Measurements from ENCODE around the gene RPS6KL1. TPM values are rescaled to one million over a fixed set of nuclear protein-coding genes. Genes with fewer than 3 reads are reported as not detected.
A peak's percentile ranks its signal among the peaks of the same experiment; 100 is the strongest.

Gene RPS6KL1
- total RNA-seq, 1 experiment from 2014 or later = 8.8 TPM

GRCh38 chr14:74959596-74960180 lies 36.6 kb upstream of the RPS6KL1 start:
- intact Hi-C loops (cut with micrococcal nuclease) = no loop called here
- Mint-ChIP-seq H3K4me3 (ENCODE audit: unreplicated experiment) (no peak overlapping the region), H3K27ac (ENCODE audit: low read depth, unreplicated experiment) (no peak overlapping the region), H3K36me3 (ENCODE audit: insufficient read depth, unreplicated experiment) (peaks cover 7% of the 10 kb centered on the region), H3K4me1 (ENCODE audit: insufficient read depth, unreplicated experiment) (peaks cover 12% of the 10 kb centered on the region), H3K27me3 (ENCODE audit: insufficient read depth, unreplicated experiment) (no peaks in the 10 kb centered on the region), H3K9me3 (ENCODE audit: unreplicated experiment) (no peaks in the 10 kb centered on the region)
- DNase-seq (ENCODE audit: unreplicated experiment) = peak; percentile 38
- POLR2A ChIA-PET = interaction anchor here (0.6 to 0.7 kb wide), 2 partner anchors 77 to 342 kb away, joined by 3 to 4 read pairs; no protein-coding TSS in a partner anchor
- CTCF ChIA-PET = interaction anchor here (0.7 to 1.3 kb wide), 3 partner anchors 9 to 601 kb away, joined by 3 read pairs; no protein-coding TSS in a partner anchor
- no peak for TF ChIP-seq CTCF (IDR thresholded peaks at IDR 0.05; ENCODE audit: unreplicated experiment)
- BruUV-seq (replicated peaks) = no TSS peak

DNA sequence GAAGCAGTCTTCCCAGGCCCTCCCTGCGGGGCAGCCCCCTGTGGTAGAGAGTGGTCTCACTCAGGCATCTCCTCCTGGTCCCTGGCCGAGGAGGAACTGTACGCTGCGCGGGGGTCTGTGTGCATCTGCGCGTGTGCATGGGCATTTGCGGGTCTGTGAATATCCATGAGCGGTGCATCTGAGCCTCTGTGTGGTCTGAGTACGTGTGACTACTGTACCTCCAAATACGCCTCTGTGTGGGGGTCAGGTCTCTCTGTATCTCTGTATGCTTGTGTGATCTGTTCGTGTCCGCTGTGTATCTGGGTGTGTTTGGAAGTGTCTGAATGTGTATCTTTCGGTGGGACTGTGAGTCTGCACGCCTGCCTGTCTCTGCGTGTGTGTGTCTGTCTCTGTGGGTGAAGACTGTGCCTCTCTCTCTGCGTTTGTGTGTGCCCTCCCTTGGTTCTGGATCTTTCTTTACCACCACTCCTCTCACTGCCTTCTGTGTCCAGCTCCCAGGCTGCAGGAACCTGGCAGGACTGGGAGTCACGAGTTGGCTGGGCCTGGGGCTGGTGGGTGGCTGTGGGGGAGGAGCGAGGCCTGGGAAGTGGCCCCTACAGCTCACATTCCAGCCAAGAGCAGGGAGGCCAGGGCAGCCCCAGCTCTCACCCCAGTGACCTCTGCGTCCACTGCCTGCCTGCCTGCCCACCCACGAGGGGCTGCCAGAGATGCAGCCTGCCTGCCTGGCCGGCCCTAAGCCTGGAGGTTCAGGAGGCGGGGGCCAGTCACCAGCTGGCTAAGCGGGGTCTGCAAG lies 33.4 kb upstream of the RPS6KL1 start:
- Mint-ChIP-seq H3K4me1 (ENCODE audit: insufficient read depth, unreplicated experiment) (peaks cover 6% of the 10 kb centered on the region), H3K27ac (ENCODE audit: low read depth, unreplicated experiment) (no peak overlapping the region), H3K4me3 (ENCODE audit: unreplicated experiment) (peak overlapping the region; percentile 2), H3K36me3 (ENCODE audit: insufficient read depth, unreplicated experiment) (peaks cover 7% of the 10 kb centered on the region), H3K27me3 (ENCODE audit: insufficient read depth, unreplicated experiment) (no peaks in the 10 kb centered on the region), H3K9me3 (ENCODE audit: unreplicated experiment) (no peaks in the 10 kb centered on the region)
- BruUV-seq (replicated peaks) = no TSS peak
- ChIA-PET POLR2A (interaction anchor here (1.2 kb wide), 1 partner anchor 93 kb away, joined by 4 read pairs; no protein-coding TSS in a partner anchor), CTCF (interaction anchor here (1.3 kb wide), 1 partner anchor 10 kb away, joined by 4 read pairs; no protein-coding TSS in a partner anchor)
- DNase-seq (ENCODE audit: unreplicated experiment) = no peak
- no peak for TF ChIP-seq CTCF (IDR thresholded peaks at IDR 0.05; ENCODE audit: unreplicated experiment)
- intact Hi-C loops (cut with micrococcal nuclease) = no loop called here

- ChIA-PET CTCF (interaction anchor here (0.6 kb wide), 1 partner anchor 77 kb away, joined by 4 read pairs; no protein-coding TSS in a partner anchor), POLR2A (interaction anchor here (1.2 kb wide), 1 partner anchor 94 kb away, joined by 4 read pairs; no protein-coding TSS in a partner anchor)
- TF ChIP-seq CTCF (IDR thresholded peaks at IDR 0.05; ENCODE audit: unreplicated experiment) = no peak
- Mint-ChIP-seq H3K27ac (ENCODE audit: low read depth, unreplicated experiment) (no peak overlapping the region), H3K9me3 (ENCODE audit: unreplicated experiment) (no peaks in the 10 kb centered on the region), H3K27me3 (ENCODE audit: insufficient read depth, unreplicated experiment) (no peaks in the 10 kb centered on the region), H3K4me1 (ENCODE audit: insufficient read depth, unreplicated experiment) (peaks cover 6% of the 10 kb centered on the region), H3K36me3 (ENCODE audit: insufficient read depth, unreplicated experiment) (peaks cover 7% of the 10 kb centered on the region), H3K4me3 (ENCODE audit: unreplicated experiment) (peak overlapping the region; percentile 2)
- no TSS peak for BruUV-seq (replicated peaks)
- no peak for DNase-seq (ENCODE audit: unreplicated experiment)
- intact Hi-C loops (cut with micrococcal nuclease) = no loop called here
Measured at GRCh38 chr14:74956027-74956279, 32.9 kb upstream of the RPS6KL1 start.

DNA sequence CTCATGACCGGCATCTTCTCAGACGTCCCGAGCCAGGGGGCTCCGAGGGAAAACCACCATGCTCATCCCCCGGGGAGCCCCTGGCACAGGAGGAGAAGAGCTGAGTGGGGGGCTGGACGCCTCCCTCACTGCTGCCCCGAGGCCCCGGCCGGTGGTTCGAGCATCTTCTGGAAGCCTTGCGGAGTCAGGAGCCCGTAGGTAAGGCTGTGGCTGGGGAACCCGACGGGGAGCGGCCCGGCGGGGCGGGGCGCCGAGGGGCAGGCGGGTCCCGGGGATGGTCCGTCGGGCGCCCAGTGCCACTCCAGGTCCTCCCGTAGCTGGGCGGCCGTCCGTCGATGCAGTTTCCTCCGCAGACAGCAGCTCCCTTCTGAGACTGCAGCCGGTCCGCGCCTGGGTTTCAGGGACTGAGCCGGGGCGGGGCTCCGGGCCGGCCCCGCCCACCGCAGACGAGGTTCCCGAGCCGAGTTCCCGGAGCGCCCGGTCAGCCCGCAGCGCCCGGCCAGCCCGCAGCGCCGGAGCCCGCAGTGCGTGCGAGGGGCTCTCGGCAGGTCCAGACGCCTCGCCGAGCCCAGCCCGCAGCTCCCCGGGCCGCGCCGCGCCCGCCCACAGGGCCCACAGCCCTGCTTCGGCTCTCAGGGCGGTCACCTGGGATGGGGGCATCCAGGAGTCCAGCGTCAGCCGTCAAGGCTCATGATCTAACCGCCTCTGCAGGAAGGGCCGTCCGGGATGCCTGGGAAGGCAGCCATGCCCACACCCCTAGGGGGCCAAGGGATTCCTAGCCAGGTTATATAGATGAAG lies 32.4 kb upstream of the RPS6KL1 start, which contains the start of gene PGF:
TSS of gene PGF (minus strand) at position 369 of the 798 bp plus-strand sequence. CDS start at position 14, 355 bp downstream.
- no peaks in the 10 kb centered on the region for H3K9me3 Mint-ChIP-seq (ENCODE audit: unreplicated experiment)
- peak; percentile 51 for DNase-seq (ENCODE audit: unreplicated experiment)
- H3K27ac Mint-ChIP-seq (ENCODE audit: low read depth, unreplicated experiment) = no peak within 1 kb of the TSS
- ChIA-PET CTCF (interaction anchor here (0.6 to 1.2 kb wide), 4 partner anchors 11 to 91 kb away, joined by 3 to 4 read pairs (median 3); no protein-coding TSS in a partner anchor), POLR2A (interaction anchor here (0.8 to 1.2 kb wide), 2 partner anchors 9 to 94 kb away, joined by 3 to 4 read pairs; no protein-coding TSS in a partner anchor)
- BruUV-seq (replicated peaks) = no TSS peak
- no peaks in the 10 kb centered on the region for H3K27me3 Mint-ChIP-seq (ENCODE audit: insufficient read depth, unreplicated experiment)
- intact Hi-C loops (cut with micrococcal nuclease) = no loop called here
- peak within 1 kb of the TSS; percentile 25 for H3K4me3 Mint-ChIP-seq (ENCODE audit: unreplicated experiment)
- no peak for TF ChIP-seq CTCF (IDR thresholded peaks at IDR 0.05; ENCODE audit: unreplicated experiment)
- H3K4me1 Mint-ChIP-seq (ENCODE audit: insufficient read depth, unreplicated experiment) = peaks cover 6% of the 10 kb centered on the region
- H3K36me3 Mint-ChIP-seq (ENCODE audit: insufficient read depth, unreplicated experiment) = peaks cover 7% of the 10 kb centered on the region
